SKM-1 (cell line): ENCODE results near the gene TSPAN14.
"Not testable (repeated sequence)": the region's sequence is repeated elsewhere in the genome, so short reads cannot be mapped to it uniquely, and the experiment has no call there.

Experiments used
- DNase-seq: peaks from one replicate; lab custom pipeline; 2025; ENCODE audit not compliant: unreplicated experiment; lab: John Stamatoyannopoulos, UW

Gene TSPAN14

GRCh38 chr10:80453842-80454512 lies at the start of gene TSPAN14:
TSS of gene TSPAN14 (plus strand) at chr10:80454310. CDS start at chr10:80489234, 34,924 bp downstream.
- peak; percentile 57 for DNase-seq

GRCh38 chr10:80405035-80405434 lies 49.1 kb upstream of the TSPAN14 start:
- DNase-seq, result no peak

DNA sequence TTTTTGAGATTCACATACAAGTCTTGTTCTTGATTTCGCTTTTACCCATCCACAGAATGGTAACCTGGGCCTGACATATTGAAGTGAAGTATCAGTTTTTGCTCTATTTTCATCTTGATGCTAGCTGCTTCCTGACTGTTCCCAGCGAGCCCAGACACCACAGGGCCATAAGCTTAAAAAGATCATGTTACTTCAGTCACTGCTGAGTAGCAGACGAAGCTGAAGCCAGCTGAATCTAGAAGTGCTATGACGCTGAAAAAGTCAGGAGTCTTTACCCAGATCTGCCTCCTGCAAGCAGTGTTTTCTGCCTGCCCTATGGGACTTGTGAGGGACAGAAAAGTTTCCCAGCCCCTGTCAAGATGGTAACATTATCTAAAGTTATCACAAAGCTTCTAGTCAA lies 48.5 kb upstream of the TSPAN14 start:
- DNase-seq, result no peak

DNA sequence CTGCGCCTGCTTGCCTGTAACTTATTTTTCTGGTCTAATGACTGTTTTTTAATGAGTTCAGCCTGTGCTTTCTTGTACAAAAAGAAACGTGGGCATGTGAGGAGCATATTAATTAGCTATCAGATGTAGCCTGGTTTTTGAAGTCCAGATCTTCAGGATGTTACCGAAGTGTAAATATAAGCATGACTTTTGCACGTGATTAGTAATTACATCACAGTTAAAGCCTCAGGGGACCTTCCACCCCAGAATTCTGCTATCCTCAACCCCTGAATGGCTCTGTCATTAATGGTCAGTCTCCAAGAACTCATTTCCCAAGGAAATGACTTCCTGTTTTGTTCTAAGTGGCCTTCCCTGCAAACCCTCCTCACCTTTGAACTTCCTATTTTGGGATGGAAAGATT lies 47.9 kb upstream of the TSPAN14 start:
- no peak for DNase-seq

- no peak for DNase-seq
Measured at GRCh38 chr10:80407812-80408241, 46.3 kb upstream of the TSPAN14 start.

GRCh38 chr10:80408242-80409101 lies 45.6 kb upstream of the TSPAN14 start, which contains the start of gene PRXL2A:
TSS of gene PRXL2A (plus strand) at chr10:80408551. CDS start at chr10:80420468, 11,917 bp downstream.
- DNase-seq, result peak; percentile 50

DNA sequence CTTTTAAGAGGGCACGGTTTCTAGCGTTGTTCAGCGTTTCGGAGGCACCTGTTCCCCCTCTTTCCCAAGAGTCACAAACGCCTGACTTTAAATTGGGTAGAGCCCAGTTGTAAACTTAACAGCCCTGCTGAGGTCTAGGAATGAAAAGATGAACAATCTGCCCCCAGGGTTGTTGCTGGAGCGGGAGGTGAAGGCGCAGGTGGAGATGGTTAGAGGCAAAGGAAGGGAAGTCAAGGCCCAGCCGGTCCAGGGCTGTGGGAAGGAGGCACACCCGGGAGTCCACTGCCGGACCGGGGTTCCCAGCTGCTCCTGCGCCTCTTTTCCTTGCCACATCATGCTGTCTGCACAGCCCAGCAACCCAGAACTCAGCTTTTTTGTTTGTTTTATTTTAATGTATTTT lies 45.0 kb upstream of the TSPAN14 start:
- DNase-seq, result no peak

GRCh38 chr10:80410122-80410521 lies 44.0 kb upstream of the TSPAN14 start:
- no peak for DNase-seq

- DNase-seq, result no peak
Measured at GRCh38 chr10:80410578-80411145, 43.4 kb upstream of the TSPAN14 start.

- no peak for DNase-seq
Measured at GRCh38 chr10:80411267-80411668, 42.8 kb upstream of the TSPAN14 start.

DNA sequence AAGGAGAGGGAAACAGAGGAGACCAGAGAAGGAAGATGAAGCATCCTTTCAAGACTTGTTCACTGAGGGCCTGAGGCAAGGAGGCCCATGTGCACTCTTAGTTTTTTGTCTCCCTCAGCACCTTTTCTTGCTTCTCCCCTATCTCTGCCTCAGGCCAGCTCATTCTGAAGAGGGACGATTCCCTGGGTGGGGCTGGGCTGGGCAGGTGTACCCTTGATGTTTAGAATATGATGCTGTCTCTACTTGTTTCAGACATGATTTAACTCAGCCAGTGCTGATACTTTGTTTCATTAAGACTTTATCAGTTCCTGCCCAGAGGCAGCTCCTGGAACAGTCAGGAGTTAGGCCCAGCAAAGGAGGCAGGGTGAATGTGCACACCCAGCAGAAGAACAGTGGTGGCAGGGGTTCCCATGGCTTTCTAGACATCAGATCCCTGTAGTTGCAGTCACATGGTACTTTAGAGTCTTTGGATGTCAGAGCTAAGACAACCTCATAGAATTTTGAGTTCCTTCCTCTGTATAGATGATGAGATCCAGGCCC lies 42.4 kb upstream of the TSPAN14 start:
- DNase-seq, result no peak

DNA sequence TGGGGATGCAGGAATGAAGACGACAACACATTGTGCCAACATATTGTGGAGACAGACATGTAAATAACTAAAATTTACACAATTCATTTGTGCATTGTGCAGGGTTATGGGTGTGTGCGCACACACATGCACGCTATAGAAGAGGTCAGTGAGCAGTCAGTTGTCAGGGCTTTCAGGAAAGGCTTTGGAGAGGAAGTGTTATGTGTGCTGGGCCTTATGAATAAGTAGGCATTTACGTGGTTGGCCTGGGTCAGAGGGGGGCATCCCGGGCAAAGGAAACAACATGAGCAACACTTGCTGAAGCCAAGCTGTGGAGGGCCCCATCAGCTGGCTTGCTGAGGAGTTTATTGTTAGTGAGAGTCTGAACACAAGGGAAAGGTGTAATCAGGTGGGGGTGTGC lies 41.6 kb upstream of the TSPAN14 start:
- DNase-seq, result no peak

DNA sequence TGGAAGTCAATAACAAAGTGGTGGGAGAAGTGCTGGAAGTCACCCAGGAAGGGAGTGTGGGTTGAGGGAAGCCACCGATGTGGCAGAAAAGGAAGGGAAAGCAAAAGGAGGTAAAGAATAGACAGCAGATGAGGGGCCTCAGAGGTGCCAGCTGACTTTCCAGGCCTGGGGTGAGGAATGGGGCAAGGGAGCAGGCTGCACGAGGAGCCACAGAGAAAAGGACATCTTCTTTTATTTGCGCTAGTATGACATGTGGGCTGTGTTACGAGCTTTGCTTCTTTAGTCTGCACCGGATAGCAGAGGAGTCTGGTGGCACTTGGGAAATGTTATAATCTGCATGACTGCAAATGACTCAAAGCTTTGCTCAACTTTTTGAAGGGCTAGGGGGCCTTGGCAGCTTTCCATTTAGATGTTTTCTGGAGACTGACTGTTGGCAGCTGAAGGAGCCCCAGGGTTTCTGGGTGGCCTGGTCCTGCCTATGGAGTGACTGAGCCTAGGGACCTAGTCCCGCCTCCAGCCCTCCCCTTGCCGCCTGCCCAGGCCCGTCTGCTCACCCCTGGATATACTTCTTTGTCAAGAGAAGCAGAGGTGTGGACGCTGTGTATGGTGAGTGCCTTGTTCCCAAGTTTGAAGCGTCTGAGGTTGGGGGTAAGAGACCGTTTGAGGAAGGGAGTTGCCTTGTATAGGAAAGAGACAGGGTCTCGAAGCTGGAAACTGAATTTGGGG lies 40.7 kb upstream of the TSPAN14 start:
- DNase-seq, result no peak

- DNase-seq, result no peak
Measured at GRCh38 chr10:80414142-80414895, 39.8 kb upstream of the TSPAN14 start.

DNA sequence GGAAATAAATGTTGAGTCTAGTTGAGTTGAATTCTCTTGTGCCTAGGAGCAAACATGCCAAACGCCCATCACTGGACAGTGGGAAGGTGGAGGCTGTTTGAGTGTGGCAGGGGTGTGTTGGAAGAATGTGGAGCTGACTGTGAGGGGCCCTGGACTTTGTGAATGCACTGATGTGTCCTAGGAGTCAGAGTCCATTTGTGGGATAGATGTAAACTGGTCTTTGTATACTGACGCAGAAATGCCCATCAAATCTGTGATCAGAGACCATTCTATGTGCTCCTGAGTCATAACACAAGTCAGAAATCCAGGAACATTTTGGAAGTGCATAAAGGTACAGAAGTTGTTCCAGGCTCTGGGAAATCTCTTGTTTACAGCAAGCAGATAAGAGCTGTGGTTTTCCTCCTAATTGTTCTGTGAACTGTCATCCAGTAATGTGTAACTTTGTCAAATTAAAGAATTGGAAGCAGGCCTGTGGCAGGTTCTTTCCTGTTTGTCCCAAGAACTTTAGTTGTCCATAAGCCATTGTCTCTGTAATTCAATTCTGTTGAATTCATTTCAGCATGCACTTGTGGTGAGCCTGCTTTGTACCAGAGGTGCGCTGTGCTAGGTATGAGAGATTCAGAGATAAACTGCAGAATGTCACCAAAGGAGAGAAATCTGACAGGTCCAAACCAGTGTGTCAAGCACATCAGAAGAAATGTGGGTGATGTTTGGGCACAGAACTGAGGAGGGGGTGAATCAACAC lies 38.2 kb upstream of the TSPAN14 start:
- DNase-seq, result no peak

GRCh38 chr10:80416479-80417098 lies 37.5 kb upstream of the TSPAN14 start:
- no peak for DNase-seq

DNA sequence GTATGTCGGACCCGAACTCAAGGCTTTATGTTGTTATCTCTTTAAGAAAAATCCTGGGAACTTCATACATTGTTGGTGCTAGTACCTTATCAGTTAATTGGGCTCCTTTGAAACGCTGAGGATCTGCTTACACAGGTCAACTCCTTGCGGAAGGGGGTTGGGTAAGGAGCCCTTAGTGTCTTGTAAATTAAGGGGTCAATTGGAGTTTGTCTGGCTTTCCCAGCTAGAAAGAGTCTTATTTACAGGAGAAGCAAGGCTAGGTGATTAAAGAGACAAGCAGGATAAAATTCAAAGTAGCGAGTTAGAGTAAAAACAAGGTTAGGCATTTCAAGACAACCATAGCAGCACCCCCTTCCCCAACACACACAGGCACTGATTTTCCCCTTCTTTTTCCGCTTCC lies 36.9 kb upstream of the TSPAN14 start:
- not testable (repeated sequence) for DNase-seq

DNA sequence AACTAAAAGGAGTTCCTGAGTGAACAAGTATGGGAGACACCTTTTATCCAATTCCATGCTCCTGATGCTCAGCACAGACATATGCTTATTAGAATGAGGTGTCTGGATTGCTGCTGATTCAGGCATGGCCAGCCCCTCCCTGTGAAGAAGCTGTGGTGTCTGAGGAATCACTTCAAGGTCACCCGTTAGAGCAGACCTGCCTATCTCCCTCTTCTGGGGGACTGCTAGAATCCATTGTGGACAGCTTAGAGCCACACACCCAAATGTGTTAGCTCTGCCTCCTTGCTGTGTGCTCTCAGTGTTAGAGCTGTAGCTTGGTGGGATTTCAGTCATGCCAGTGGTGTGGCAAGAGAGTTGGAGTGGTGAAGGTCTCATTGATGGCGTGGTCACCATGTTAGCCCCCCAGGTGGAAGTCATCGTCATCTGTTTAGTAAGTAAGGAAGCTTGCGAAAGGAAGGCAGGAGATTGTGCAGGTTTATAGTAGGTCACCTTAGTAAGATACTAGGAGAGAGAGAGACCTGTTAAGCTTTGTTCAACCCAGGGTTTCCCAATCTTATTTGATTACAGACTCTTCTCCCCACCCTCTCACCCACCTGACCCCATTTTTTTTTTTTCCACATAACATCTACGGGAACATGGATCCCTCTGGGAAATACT lies 32.9 kb upstream of the TSPAN14 start:
- DNase-seq, result no peak
